Esophagus muscularis mucosa (tissue), 4 donors: ENCODE measurements around the gene ZAP70. TPM values are rescaled to one million over a fixed set of nuclear protein-coding genes. Genes with fewer than 3 reads are reported as not detected.
"Not testable (repeated sequence)": the region's sequence is repeated elsewhere in the genome, so short reads cannot be mapped to it uniquely, and the experiment has no call there.

ENCODE experiments used
- DNase-seq: peaks from one replicate; pipeline ENCODE4 v3.0.0-alpha.2; 2017; ENCODE audit errors: extremely low spot score
- H3K27ac ChIP-seq, 4 donors: fragments of 200-600 bp; sonication (generic); replicated peaks in 1 of 4; 1 replicate in 3 of 4; 2 replicates in 1 of 4; pipeline ENCODE4 v1.5.1; 2016 to 2019; ENCODE audit warnings: mild to moderate bottlenecking in 1 of 4
- H3K27me3 ChIP-seq, 4 donors: fragments of 200-600 bp; sonication (generic); one replicate each; pipeline versions ENCODE4 v1.5.1 to v1.6.0; 2016 to 2019
- H3K36me3 ChIP-seq, 4 donors: fragments of 200-600 bp; sonication (generic); one replicate each; pipeline ENCODE4 v1.5.1; 2016 to 2019
- H3K4me1 ChIP-seq, 4 donors: fragments of 200-600 bp; sonication (generic); one replicate each; pipeline ENCODE4 v1.5.1; 2016 to 2019
- H3K4me3 ChIP-seq, 4 donors: fragments of 200-600 bp; sonication (generic); 1 replicate in 2 of 4; 2 replicates in 2 of 4; pipeline ENCODE4 v1.5.1; 2016 to 2019; ENCODE audit warnings: mild to moderate bottlenecking in 4 of 4, moderate library complexity in 1 of 4
- H3K9me3 ChIP-seq, 4 donors: fragments of 200-600 bp; sonication (generic); 1 replicate in 3 of 4; 2 replicates in 1 of 4; pipeline ENCODE4 v1.5.1; 2016 to 2019
- EP300 ChIP-seq: sonication (generic); formaldehyde crosslinking; IDR thresholded peaks from one replicate; pipeline ENCODE4 v1.6.1; 2017; ENCODE audit warnings: antibody characterized with exemption
- POLR2A ChIP-seq: fragments of 450-650 bp; IDR thresholded peaks from one replicate; pipeline ENCODE4 v1.6.1; 2017; ENCODE audit warnings: antibody characterized with exemption, moderate library complexity, mild to moderate bottlenecking, low read depth
- POLR2AphosphoS5 ChIP-seq, 2 donors: sonication (generic); formaldehyde crosslinking; IDR thresholded peaks; one replicate each; pipeline ENCODE4 v1.6.1; 2017; ENCODE audit warnings: antibody characterized with exemption in 2 of 2
- WGBS: methylation state at CpG from one replicate; pipeline ENCODE4 v1.1.5; 2018; 5-methylcytosine and 5-hydroxymethylcytosine counted together
- intact Hi-C: fragments of 100-400 bp; cut with DNase I; formaldehyde crosslinking; loops from one replicate; pipeline ENCODE4 v1.15.1; 2023
- total RNA-seq, 4 donors: library from RNA; depleted of rRNA; stranded (reverse); fragments of >200 nt; gene quantifications; one replicate each; pipeline versions ENCODE4 v1.1.0 to v1.2.1, GENCODE V29; 2016
- TF ChIP-seq, protein P1 (sequence below), 3 experiments: fragments of 200-600 bp in 2 of 3; fragments of 450-650 bp in 1 of 3; sonication (generic) in 2 of 3; IDR thresholded peaks; one replicate each; pipeline ENCODE4 v1.5.1; 2017 to 2019; ENCODE audit warnings: antibody characterized with exemption in 3 of 3, mild to moderate bottlenecking in 2 of 3, moderate library complexity in 1 of 3

Gene ZAP70
- total RNA-seq, 4 donors from 2014 or later = 1.2 to 3.5 (median 1.8) TPM

DNA sequence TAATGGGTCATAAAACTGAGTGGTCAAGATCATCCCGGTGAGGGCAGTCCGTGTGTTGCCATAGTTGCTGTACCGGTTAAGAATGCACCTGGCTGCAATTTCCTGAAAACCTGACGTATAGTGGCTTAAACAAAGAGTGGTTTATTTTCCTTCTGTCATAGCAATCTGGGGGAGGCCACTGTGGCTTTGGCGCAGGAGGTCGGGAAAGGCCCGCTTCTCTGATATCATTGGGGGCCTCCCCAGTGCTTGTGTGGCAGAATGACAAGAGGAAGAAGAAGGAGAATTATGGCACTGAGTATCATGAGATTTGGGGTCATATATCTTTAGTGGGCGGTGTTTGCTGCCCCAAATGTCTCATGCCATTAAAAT is 39.5 kb upstream of the ZAP70 start:
- Histone ChIP-seq H3K9me3 (no peaks in the 10 kb centered on the region), H3K27me3 (no peaks in the 10 kb centered on the region), H3K36me3 (peaks cover 0 to 4% (median 0%) of the 10 kb centered on the region in 4 donors), H3K27ac (no peak overlapping the region), H3K4me1 (no peaks in the 10 kb centered on the region), H3K4me3 (no peak overlapping the region)
- WGBS = 75% methylated on average over 8 of the region's 8 CpGs
- DNase-seq = no peak
- intact Hi-C loops = no loop called here
- TF ChIP-seq EP300 = no peak
- TF ChIP-seq POLR2AphosphoS5 (IDR thresholded peaks at IDR 0.05) = no peak
- no peak for TF ChIP-seq POLR2A
- TF ChIP-seq, protein P1, sequence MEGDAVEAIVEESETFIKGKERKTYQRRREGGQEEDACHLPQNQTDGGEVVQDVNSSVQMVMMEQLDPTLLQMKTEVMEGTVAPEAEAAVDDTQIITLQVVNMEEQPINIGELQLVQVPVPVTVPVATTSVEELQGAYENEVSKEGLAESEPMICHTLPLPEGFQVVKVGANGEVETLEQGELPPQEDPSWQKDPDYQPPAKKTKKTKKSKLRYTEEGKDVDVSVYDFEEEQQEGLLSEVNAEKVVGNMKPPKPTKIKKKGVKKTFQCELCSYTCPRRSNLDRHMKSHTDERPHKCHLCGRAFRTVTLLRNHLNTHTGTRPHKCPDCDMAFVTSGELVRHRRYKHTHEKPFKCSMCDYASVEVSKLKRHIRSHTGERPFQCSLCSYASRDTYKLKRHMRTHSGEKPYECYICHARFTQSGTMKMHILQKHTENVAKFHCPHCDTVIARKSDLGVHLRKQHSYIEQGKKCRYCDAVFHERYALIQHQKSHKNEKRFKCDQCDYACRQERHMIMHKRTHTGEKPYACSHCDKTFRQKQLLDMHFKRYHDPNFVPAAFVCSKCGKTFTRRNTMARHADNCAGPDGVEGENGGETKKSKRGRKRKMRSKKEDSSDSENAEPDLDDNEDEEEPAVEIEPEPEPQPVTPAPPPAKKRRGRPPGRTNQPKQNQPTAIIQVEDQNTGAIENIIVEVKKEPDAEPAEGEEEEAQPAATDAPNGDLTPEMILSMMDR (IDR thresholded peaks at IDR 0.05) = no peak

DNA sequence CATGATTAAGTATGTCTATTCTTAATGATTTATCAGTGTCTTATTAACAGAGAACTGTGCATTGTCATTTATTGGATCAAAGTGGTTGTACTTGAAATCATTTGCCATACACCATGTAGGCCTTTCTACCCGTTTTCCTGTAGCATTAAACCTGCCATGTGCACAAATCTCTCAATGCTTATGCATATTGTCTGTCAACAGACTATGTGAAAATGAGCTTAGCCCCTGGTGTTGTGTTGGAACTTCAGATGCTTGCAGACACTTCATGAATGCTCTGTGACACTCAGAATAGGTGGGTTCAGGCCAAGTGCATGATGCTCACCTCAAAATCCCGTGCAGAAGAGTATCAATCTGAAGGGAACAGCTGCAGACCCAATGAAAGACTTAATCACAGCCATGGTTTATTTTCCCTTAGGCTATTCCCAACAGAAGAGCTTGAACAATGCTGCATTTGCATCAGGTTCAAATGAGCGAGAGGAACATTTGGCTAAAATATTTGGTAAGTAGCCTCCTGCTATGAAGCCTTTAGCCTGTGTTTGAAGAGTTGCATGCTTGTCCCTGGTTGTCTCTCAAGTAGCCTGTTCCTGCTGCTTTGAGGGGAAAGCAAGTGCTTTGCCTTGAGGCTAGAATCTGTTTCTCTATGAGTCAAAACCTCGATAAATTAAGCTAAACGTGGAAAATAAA is 37.8 kb upstream of the ZAP70 start:
- Histone ChIP-seq H3K27ac (no peak overlapping the region), H3K36me3 (peaks cover 0 to 4% (median 0%) of the 10 kb centered on the region in 4 donors), H3K4me1 (no peaks in the 10 kb centered on the region), H3K27me3 (no peaks in the 10 kb centered on the region), H3K9me3 (peaks cover 0 to 3% (median 0%) of the 10 kb centered on the region in 4 donors), H3K4me3 (no peak overlapping the region)
- TF ChIP-seq, protein P1 (IDR thresholded peaks at IDR 0.05) = no peak
- TF ChIP-seq POLR2A (no peak), POLR2AphosphoS5 (IDR thresholded peaks at IDR 0.05) (no peak), EP300 (no peak)
- intact Hi-C loops = no loop called here
- no peak for DNase-seq
- WGBS = 72% methylated on average over 5 of the region's 5 CpGs

DNA sequence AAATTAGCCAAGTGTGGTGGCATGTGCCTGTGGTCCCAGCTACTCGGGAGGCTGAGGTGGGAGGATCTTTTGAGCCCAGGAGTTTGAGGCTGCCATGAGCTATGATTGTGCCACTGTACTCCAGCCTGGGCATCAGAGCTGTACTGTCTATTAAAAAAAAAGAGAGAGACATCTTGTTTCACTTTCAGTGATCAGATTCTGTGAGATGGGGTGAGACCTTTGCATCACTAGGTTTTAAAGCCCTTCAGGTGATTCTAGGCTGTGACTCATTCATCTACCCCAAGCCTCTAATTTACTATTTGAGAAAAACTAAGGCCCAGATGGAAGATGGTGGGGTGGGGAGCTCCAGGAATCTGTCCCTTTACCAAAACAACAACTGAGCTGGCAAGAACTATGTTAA is 36.8 kb upstream of the ZAP70 start:
- Histone ChIP-seq H3K4me3 (no peak overlapping the region), H3K36me3 (peaks cover 0 to 4% (median 0%) of the 10 kb centered on the region in 4 donors), H3K4me1 (no peaks in the 10 kb centered on the region), H3K27me3 (no peaks in the 10 kb centered on the region), H3K27ac (no peak overlapping the region), H3K9me3 (peaks cover 0 to 3% (median 0%) of the 10 kb centered on the region in 4 donors)
- TF ChIP-seq POLR2A = no peak
- TF ChIP-seq, protein P1 (IDR thresholded peaks at IDR 0.05) = no peak
- no peak for TF ChIP-seq POLR2AphosphoS5 (IDR thresholded peaks at IDR 0.05)
- TF ChIP-seq EP300 = no peak
- intact Hi-C loops = no loop called here
- no peak for DNase-seq
- 100% methylated on average over 1 of the region's 1 CpG for WGBS

DNA sequence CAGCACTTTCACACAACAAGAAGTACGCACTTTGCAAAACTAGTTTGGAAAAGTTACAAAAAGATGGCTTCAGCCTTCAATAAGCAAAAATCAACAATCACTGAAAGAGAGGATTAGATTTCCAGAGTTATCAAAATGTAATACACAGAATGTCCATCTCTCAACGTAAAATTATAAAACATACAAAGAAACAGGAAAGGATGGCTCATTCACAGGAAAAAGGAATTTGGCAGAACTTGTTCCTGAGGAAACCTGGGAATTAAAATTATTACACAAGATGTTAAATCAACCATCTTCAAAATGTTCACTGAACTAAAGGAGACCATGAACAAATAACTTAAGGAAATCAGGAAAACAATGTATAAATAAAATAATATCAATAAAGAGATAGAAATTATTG is 35.9 kb upstream of the ZAP70 start:
- Histone ChIP-seq H3K4me3 (no peak overlapping the region), H3K27me3 (no peaks in the 10 kb centered on the region), H3K4me1 (no peaks in the 10 kb centered on the region), H3K36me3 (peaks cover 0 to 4% (median 0%) of the 10 kb centered on the region in 4 donors), H3K9me3 (peaks cover 0 to 3% (median 0%) of the 10 kb centered on the region in 4 donors), H3K27ac (no peak overlapping the region)
- 95% methylated on average over 2 of the region's 2 CpGs for WGBS
- no peak for DNase-seq
- TF ChIP-seq, protein P1 (IDR thresholded peaks at IDR 0.05) = no peak
- no peak for TF ChIP-seq EP300
- no peak for TF ChIP-seq POLR2A
- TF ChIP-seq POLR2AphosphoS5 (IDR thresholded peaks at IDR 0.05) = no peak
- intact Hi-C loops = no loop called here

DNA sequence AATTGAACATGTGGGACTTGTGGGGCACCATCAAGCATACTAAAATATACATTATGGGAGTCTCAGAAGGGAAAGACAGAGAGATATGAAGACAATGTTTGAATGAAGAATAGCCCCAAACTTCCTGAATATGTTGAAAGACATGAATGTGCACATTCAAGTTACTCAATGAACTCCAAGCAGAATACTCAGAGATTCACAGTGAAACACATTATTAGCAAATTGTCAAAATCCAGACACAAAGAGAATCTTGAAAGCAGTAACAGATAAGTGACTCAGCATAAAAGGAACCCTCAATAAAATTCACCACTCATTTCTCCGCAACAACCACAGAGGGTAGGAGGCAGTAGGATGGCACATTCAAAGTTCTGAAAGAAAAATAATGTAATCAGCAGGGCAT is 35.1 kb upstream of the ZAP70 start:
- DNase-seq = no peak
- TF ChIP-seq EP300 (no peak), POLR2AphosphoS5 (IDR thresholded peaks at IDR 0.05) (no peak), POLR2A (no peak)
- TF ChIP-seq, protein P1 (IDR thresholded peaks at IDR 0.05) = no peak
- H3K4me1 ChIP-seq = no peaks in the 10 kb centered on the region
- intact Hi-C loops = no loop called here
- peaks cover 0 to 4% (median 0%) of the 10 kb centered on the region in 4 donors for H3K36me3 ChIP-seq
- H3K9me3 ChIP-seq = peaks cover 0 to 3% (median 0%) of the 10 kb centered on the region in 4 donors
- H3K4me3 ChIP-seq = no peak overlapping the region
- H3K27me3 ChIP-seq = no peaks in the 10 kb centered on the region
- no peak overlapping the region for H3K27ac ChIP-seq
- 92% methylated on average over 1 of the region's 1 CpG for WGBS

DNA sequence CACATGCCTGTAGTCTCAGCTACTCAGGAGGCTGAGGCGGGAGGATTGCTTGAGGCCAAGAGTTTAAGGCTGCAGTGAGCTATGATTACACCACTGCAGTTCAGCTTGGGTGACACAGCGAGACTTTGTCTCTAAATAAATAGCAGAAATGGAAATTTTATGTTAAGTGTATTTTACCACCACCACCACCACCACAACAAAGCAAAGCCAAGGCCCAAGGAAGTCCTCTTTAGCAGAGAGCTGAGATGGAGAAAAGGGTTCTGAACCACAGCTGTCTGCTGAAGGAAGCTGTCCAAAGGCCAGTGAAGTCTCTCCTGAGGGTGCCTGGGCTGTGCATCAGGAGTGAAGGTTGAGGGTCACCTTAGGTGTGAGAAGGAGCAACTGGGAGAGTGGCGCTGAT is 26.1 kb upstream of the ZAP70 start:
- H3K36me3 ChIP-seq, DNase-seq, intact Hi-C loops, H3K4me1 ChIP-seq, H3K27me3 ChIP-seq, H3K4me3 ChIP-seq, H3K9me3 ChIP-seq, H3K27ac ChIP-seq: not testable (repeated sequence)
- WGBS = 88% methylated on average over 2 of the region's 3 CpGs
